ENCODE data around the gene PITPNB. TPM values are rescaled to one million over a fixed set of nuclear protein-coding genes. Genes with fewer than 3 reads are reported as not detected.

Gene PITPNB
- total RNA-seq, 1 donor, result 36.1 TPM

GRCh38 chr22:27804470-27805297 is 114.4 kb downstream of the PITPNB start:
- Histone ChIP-seq H3K9me3 (ENCODE audit: low read depth, low read length) (no peaks in the 10 kb centered on the region), H3K4me3 (ENCODE audit: low read length) (no peak overlapping the region), H3K27me3 (ENCODE audit: insufficient read depth, low read length) (peaks cover 19% of the 10 kb centered on the region), H3K4me1 (ENCODE audit: insufficient read depth, low read length) (peaks cover 8% of the 10 kb centered on the region)

GRCh38 chr22:27803841-27804415 is 115.1 kb downstream of the PITPNB start:
- Histone ChIP-seq H3K9me3 (ENCODE audit: low read depth, low read length) (no peaks in the 10 kb centered on the region), H3K4me1 (ENCODE audit: insufficient read depth, low read length) (peaks cover 8% of the 10 kb centered on the region), H3K4me3 (ENCODE audit: low read length) (no peak overlapping the region), H3K27me3 (ENCODE audit: insufficient read depth, low read length) (peaks cover 19% of the 10 kb centered on the region)

DNA sequence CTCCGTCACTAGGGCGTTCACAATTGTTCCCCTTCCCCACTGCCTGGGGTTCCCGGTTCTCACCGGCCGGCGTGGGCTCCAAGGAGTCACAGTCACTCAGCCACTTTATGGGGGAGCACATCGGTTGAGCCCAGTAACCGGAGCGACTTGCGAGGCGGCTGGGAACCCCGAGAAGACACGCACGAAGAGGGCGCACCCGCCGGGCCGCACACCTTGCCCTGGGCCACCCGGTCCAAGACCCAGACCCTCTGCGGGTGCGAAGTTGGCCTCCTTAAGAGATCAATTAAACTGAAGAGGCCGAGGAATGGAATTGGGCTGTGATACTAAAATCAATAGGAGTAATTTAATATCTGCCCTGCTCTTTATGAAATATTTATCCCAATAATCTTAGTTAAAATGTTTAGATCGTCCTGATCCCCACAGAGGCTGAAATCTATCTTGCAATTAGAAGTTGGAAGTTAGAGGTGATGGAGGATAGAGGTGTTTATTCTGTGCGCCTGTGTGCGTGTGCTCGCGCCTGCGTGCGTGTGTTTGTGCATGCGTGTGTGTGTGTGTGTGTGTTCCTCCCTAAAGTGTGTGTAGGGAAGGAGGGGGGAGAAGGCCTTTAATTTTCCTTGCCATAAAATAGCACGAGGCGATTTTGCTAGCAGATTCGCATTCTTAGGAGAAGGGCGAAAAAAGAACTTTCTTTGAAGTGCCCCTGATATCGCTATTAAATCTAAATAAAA is 116.5 kb downstream of the PITPNB start:
- peaks cover 19% of the 10 kb centered on the region for H3K27me3 ChIP-seq (ENCODE audit: insufficient read depth, low read length)

More for the DNA sequence above, 116.5 kb downstream of the PITPNB start:
- Histone ChIP-seq H3K9me3 (ENCODE audit: low read depth, low read length) (no peaks in the 10 kb centered on the region), H3K4me3 (ENCODE audit: low read length) (peak overlapping the region; percentile 46), H3K4me1 (ENCODE audit: insufficient read depth, low read length) (peaks cover 8% of the 10 kb centered on the region)

Other genes with a start within 250 kb of the PITPNB start
- 4.5 TPM for gene MN1, start 117.5 kb downstream of the PITPNB start, total RNA-seq